Thoracic aorta (tissue), 2 donors: ENCODE measurements around the gene SLC39A5. TPM values are rescaled to one million over a fixed set of nuclear protein-coding genes. Genes with fewer than 3 reads are reported as not detected.

ENCODE experiments used
- ATAC-seq: fragments of 150-250 bp; one replicate; pipeline ENCODE4 v1.8.0; 2017; ENCODE audit warnings: low read depth; ENCODE audit not compliant: insufficient number of reproducible peaks, low FRiP score
- DNase-seq: peaks from one replicate; pipeline ENCODE4 v3.0.0-alpha.2; 2020; ENCODE audit warnings: low spot score
- H3K27ac ChIP-seq, 2 donors: fragments of 200-600 bp; sonication (generic); 1 replicate in 1 of 2; 2 replicates in 1 of 2; pipeline ENCODE4 v1.5.1; 2016; ENCODE audit warnings: mild to moderate bottlenecking in 2 of 2, moderate library complexity in 2 of 2
- H3K27me3 ChIP-seq: fragments of 200-600 bp; sonication (generic); replicated peaks from 2 replicates; pipeline ENCODE4 v1.6.0; 2016; ENCODE audit warnings: mild to moderate bottlenecking; ENCODE audit not compliant: insufficient read depth
- H3K36me3 ChIP-seq: fragments of 200-600 bp; sonication (generic); one replicate; pipeline ENCODE4 v1.5.1; 2016
- H3K4me1 ChIP-seq, 2 donors: fragments of 200-600 bp; sonication (generic); 1 replicate in 1 of 2; 2 replicates in 1 of 2; pipeline versions ENCODE4 v1.5.1 to v1.6.0; 2016; ENCODE audit warnings: low read depth in 2 of 2, mild to moderate bottlenecking in 1 of 2; ENCODE audit not compliant: control insufficient read depth in 1 of 2
- H3K4me3 ChIP-seq: fragments of 200-600 bp; sonication (generic); 2 replicates; pipeline ENCODE4 v1.5.1; 2016; ENCODE audit warnings: mild to moderate bottlenecking
- H3K9me3 ChIP-seq: fragments of 200-600 bp; sonication (generic); 2 replicates; pipeline ENCODE4 v1.5.1; 2016
- CTCF ChIP-seq: fragments of 200-600 bp; sonication (generic); IDR thresholded peaks from one replicate; pipeline ENCODE4 v1.5.1; 2019; ENCODE audit warnings: antibody characterized with exemption
- total RNA-seq, 2 donors: library from RNA; depleted of rRNA; stranded (reverse); fragments of >200 nt; gene quantifications; one replicate each; pipeline versions ENCODE4 v1.1.0 to v1.2.3, GENCODE V29; 2016

The SLC39A5 gene
- total RNA-seq, 2 donors from 2014 or later: not detected

- TF ChIP-seq CTCF: no peak
- H3K27me3 ChIP-seq: no peaks in the 10 kb centered on the region
- no peak overlapping the region for H3K27ac ChIP-seq
- DNase-seq: no peak
- peaks cover 5 to 6% of the 10 kb centered on the region in 2 donors for H3K4me1 ChIP-seq
- no peaks in the 10 kb centered on the region for H3K9me3 ChIP-seq
- ATAC-seq: no peak
- H3K4me3 ChIP-seq: no peak overlapping the region
- no peaks in the 10 kb centered on the region for H3K36me3 ChIP-seq
Observed at GRCh38 chr12:56197921-56198635, 31.8 kb upstream of the SLC39A5 start.

- no peak overlapping the region for H3K4me3 ChIP-seq
- no peaks in the 10 kb centered on the region for H3K27me3 ChIP-seq
- DNase-seq: no peak
- H3K9me3 ChIP-seq: no peaks in the 10 kb centered on the region
- H3K36me3 ChIP-seq: no peaks in the 10 kb centered on the region
- no peak for TF ChIP-seq CTCF
- no peak overlapping the region for H3K27ac ChIP-seq
- no peak for ATAC-seq
- H3K4me1 ChIP-seq: peaks cover 5 to 6% of the 10 kb centered on the region in 2 donors
Observed at GRCh38 chr12:56198836-56199235, 31.0 kb upstream of the SLC39A5 start.

GRCh38 chr12:56202366-56202765 lies 27.5 kb upstream of the SLC39A5 start:
- TF ChIP-seq CTCF: no peak
- DNase-seq (no peak), ATAC-seq (no peak)
- Histone ChIP-seq H3K4me3 (no peak overlapping the region), H3K4me1 (peaks cover 2 to 5% of the 10 kb centered on the region in 2 donors), H3K9me3 (no peaks in the 10 kb centered on the region), H3K27me3 (no peaks in the 10 kb centered on the region), H3K36me3 (peaks cover 26% of the 10 kb centered on the region), H3K27ac (peak overlapping the region in 1 of 2 donors; percentile 49)

- Histone ChIP-seq H3K4me3 (no peak overlapping the region), H3K4me1 (peaks cover 0 to 5% of the 10 kb centered on the region in 2 donors), H3K27me3 (no peaks in the 10 kb centered on the region), H3K27ac (no peak overlapping the region), H3K36me3 (peaks cover 31% of the 10 kb centered on the region), H3K9me3 (no peaks in the 10 kb centered on the region)
- TF ChIP-seq CTCF: no peak
- ATAC-seq: no peak
- DNase-seq: no peak
Observed at GRCh38 chr12:56202838-56203237, 27.0 kb upstream of the SLC39A5 start.

GRCh38 chr12:56204275-56204674 lies 25.6 kb upstream of the SLC39A5 start:
- Histone ChIP-seq H3K36me3 (peaks cover 43% of the 10 kb centered on the region), H3K9me3 (no peaks in the 10 kb centered on the region), H3K27ac (no peak overlapping the region), H3K4me3 (no peak overlapping the region), H3K4me1 (no peaks in the 10 kb centered on the region), H3K27me3 (no peaks in the 10 kb centered on the region)
- no peak for TF ChIP-seq CTCF
- DNase-seq: no peak
- no peak for ATAC-seq
